ENCODE results near the gene PLEKHA1. TPM values are rescaled to one million over a fixed set of nuclear protein-coding genes. Genes with fewer than 3 reads are reported as not detected.
A peak's percentile ranks its signal among the peaks of the same experiment; 100 is the strongest.

PLEKHA1 gene
- total and polyA plus RNA-seq, 2 experiments from 2014 or later = 25.8 to 36.6 TPM

GRCh38 chr10:122477436-122477835, 102.9 kb downstream of the PLEKHA1 start:
- Mint-ChIP-seq H3K27ac (peak overlapping the region; percentile 43; the same call in 1 of the 2 replicates), H3K27me3 (ENCODE audit: insufficient read depth, low read depth, poor library complexity) (peaks cover 9% of the 10 kb centered on the region), H3K4me3 (no peak overlapping the region), H3K9me3 (peaks cover 10% of the 10 kb centered on the region), H3K4me1 (peaks cover 57% of the 10 kb centered on the region), H3K36me3 (ENCODE audit: low read depth) (peaks cover 6% of the 10 kb centered on the region; the same call in 2 of the 3 replicates)
- H3K4me3 ChIP-seq = no peak overlapping the region
- H3K79me2 ChIP-seq (replicated peaks; ENCODE audit: insufficient read depth) = no peaks in the 10 kb centered on the region
- no peaks in the 10 kb centered on the region for H3K36me3 ChIP-seq (ENCODE audit: insufficient read depth)
- no peaks in the 10 kb centered on the region for H3K27me3 ChIP-seq (ENCODE audit: insufficient read depth)
- 0 out of 2 replicates have a peak, but pooled peaks cover 4% of the 10 kb centered on the region for H3F3A ChIP-seq (replicated peaks; ENCODE audit: low read depth)
- H3K4me2 ChIP-seq = peak overlapping the region; percentile 29
- peak overlapping the region; percentile 20; the same call in 1 of the 2 replicates for H3K27ac ChIP-seq (ENCODE audit: low read depth)
- DNase-seq (ENCODE audit: low spot score) (no peak), ATAC-seq (no peak)
- no peak overlapping the region for H2AFZ ChIP-seq
- no peak for TF ChIP-seq ZNF331 (CRISPR knock-in tag; IDR thresholded peaks at IDR 0.05; ENCODE audit: low read depth)
- no peak for TF ChIP-seq EZH2 (IDR thresholded peaks at IDR 0.05; ENCODE audit: low read depth, unreplicated experiment)
- no peak for TF ChIP-seq ETS1 (IDR thresholded peaks at IDR 0.05)
- no peak for TF ChIP-seq CREB1 (CRISPR knock-in tag; IDR thresholded peaks at IDR 0.05; ENCODE audit: low read depth)
- TF ChIP-seq EZH2phosphoT487 (IDR thresholded peaks at IDR 0.05; ENCODE audit: unreplicated experiment) = no peak
- no peak for TF ChIP-seq ZNF114 (CRISPR knock-in tag; IDR thresholded peaks at IDR 0.05)
- no peak for TF ChIP-seq ZNF462 (CRISPR knock-in tag; IDR thresholded peaks at IDR 0.05)
- no peak for TF ChIP-seq REST (IDR thresholded peaks at IDR 0.05; ENCODE audit: unreplicated experiment)
- TF ChIP-seq NANOG (IDR thresholded peaks at IDR 0.05; ENCODE audit: borderline replicate concordance) = no peak
- TF ChIP-seq POLR2AphosphoS5 (IDR thresholded peaks at IDR 0.05; ENCODE audit: low read depth) = no peak
- TF ChIP-seq CTCF (conservative IDR thresholded peaks at IDR 0.05; ENCODE audit: low read depth in 2 of 2) = no peak
- TF ChIP-seq STAT1 (IDR thresholded peaks at IDR 0.05; ENCODE audit: unreplicated experiment) = no peak
- no peak for TF ChIP-seq JUNB (IDR thresholded peaks at IDR 0.05; ENCODE audit: unreplicated experiment)
- H4K20me1 ChIP-seq (replicated peaks; ENCODE audit: insufficient read depth) = no peaks in the 10 kb centered on the region; the same call in 1 of the 2 replicates
- no peaks in the 10 kb centered on the region for H3K9me2 ChIP-seq (ENCODE audit: insufficient read depth)
- H3K4me1 ChIP-seq (ENCODE audit: insufficient read depth) = peaks cover 48% of the 10 kb centered on the region
